ENCODE data around the gene FUT7.

The FUT7 gene

DNA sequence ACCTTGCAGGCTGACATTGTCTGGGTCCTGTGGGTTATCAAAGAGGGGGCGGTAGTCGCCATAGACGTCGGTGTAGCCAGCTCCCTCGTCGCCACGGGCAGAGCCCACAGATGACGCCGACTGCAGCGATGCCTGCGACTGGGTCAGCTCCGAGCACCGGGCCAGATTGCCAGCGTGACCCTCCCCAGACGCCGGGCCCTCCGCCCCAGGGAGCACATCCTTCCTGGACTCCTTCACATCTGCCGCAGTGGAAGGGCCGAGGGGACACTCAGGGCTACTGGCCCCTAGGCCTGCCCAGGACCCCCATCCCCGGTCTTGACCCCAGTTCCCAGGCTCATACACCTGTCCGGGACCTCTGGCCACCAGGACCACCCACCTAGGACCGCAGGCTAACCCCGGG is 17.7 kb downstream of the FUT7 start:
- TF ChIP-seq TCF12 (IDR thresholded peaks at IDR 0.05; ENCODE audit: low read depth) (no peak), FOXM1 (IDR thresholded peaks at IDR 0.05; ENCODE audit: borderline replicate concordance, low read depth) (no peak), NFIC (IDR thresholded peaks at IDR 0.05) (no peak), CREB1 (IDR thresholded peaks at IDR 0.05; ENCODE audit: low read depth) (no peak), CEBPB (IDR thresholded peaks at IDR 0.05) (no peak)

DNA sequence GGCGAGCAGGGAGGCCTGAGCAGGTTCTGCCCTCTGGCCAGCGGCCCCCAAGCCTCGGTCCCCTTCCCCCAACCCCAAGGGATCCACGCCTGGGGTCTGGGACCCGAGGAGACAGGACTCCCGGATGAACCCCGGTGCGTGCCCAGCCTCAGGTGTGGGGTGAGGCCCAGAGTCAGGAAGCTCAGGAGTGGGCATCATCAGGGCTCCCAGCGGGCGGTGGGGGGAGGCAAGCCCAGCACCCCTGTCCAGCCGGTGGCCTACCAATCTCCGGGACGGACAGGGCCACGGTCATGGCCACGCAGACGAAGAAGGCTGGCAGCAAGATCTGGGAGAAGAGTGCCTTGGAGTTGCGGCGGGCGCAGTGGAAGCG is 18.3 kb downstream of the FUT7 start:
- TF ChIP-seq YY1 (IDR thresholded peaks at IDR 0.05; ENCODE audit: low read depth): no peak

DNA sequence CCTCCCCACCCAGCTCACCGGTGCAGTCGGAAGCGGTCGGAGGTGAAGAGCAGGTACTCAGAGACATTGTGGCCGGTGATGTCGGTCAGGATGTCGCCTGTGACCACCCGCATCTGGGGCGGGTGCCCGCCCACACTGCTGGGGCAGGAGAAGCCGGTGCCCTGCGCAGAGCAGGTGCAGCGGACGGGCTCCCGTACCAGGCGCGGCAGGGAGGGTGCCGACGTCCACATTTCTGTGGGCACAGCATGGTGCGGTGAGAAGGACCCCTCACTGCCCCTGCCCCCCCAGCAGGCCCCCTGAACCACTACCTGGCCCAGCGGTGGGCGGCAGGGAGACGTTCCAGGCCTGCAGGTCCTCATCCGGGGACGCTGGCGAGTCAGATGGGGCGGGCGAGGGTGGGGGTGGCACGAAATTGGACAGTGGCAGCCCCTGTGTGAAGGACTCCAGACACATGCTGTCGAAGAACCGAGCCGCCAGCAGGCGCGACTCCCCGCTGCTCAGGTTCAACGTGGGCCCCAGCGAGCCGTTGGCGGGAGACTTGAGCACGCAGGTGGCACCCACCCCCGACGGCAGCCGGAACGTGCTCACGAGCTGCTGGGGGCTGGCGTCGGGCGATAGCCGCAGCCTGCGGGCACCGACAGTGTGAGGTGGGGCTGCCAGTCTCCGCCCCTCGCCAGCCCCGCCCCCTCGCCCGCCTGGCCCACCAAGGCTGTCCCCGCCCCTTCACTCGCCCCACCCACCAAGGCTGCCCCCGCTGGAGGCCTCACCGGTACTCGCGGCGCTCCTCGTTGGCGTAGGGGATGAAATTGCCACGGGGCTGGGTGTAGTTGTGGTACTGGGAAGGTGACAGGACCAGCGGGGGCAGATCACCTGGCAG is 19.0 kb downstream of the FUT7 start:
- no peak for TF ChIP-seq RAD21 (IDR thresholded peaks at IDR 0.05; ENCODE audit: low read depth)
- TF ChIP-seq, protein P1, sequence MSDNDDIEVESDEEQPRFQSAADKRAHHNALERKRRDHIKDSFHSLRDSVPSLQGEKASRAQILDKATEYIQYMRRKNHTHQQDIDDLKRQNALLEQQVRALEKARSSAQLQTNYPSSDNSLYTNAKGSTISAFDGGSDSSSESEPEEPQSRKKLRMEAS (IDR thresholded peaks at IDR 0.05): peak; percentile 39; the same call in 1 of the 2 replicates

DNA sequence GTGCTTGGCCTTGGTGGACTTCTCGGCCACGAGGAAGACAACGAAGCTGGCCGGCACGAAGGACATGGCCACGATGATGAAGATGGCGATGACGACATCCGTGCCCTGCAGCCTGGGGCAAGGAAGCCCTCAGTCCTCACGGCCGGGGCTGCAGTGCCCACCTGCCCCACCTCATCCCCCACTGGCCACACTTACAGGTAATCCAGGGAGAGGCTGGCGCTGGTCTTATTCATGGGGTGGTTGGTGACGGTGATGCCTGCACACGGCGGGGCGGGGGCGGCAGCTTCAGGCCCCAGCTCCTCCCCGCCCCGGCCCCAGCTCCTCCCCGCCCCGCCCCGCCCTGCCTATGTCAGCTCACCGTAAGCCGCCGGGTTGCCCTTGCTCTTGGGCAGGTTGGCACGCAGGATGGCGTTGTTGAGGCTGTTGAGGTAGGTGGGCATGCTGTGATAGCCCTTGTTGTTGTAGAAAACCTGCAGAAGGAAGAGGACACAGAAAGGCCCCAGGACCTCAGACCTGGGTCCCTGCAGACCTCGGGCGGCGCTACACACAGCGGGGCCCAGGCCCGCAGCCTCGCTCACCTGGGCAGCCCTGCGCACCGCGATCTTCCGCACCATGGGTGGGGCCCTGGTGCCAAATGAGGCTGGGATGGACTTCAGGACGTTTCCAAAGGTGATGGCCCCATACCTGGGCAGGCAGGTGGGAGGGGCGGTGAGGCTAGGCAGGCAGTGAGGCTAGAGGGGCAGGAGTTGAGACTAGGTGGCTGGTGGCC is 19.8 kb downstream of the FUT7 start:
- no peak for TF ChIP-seq ZBTB7A (IDR thresholded peaks at IDR 0.05; ENCODE audit: low read depth)
- TF ChIP-seq TCF12 (IDR thresholded peaks at IDR 0.05; ENCODE audit: low read depth): no peak
- TF ChIP-seq CREB1 (IDR thresholded peaks at IDR 0.05; ENCODE audit: low read depth): no peak
- no peak for TF ChIP-seq NFIC (IDR thresholded peaks at IDR 0.05)
- no peak for TF ChIP-seq EGR1 (IDR thresholded peaks at IDR 0.05)
- TF ChIP-seq, protein P1 (IDR thresholded peaks at IDR 0.05): no peak
- TF ChIP-seq TEAD4 (IDR thresholded peaks at IDR 0.05): no peak
- TF ChIP-seq, protein P2, sequence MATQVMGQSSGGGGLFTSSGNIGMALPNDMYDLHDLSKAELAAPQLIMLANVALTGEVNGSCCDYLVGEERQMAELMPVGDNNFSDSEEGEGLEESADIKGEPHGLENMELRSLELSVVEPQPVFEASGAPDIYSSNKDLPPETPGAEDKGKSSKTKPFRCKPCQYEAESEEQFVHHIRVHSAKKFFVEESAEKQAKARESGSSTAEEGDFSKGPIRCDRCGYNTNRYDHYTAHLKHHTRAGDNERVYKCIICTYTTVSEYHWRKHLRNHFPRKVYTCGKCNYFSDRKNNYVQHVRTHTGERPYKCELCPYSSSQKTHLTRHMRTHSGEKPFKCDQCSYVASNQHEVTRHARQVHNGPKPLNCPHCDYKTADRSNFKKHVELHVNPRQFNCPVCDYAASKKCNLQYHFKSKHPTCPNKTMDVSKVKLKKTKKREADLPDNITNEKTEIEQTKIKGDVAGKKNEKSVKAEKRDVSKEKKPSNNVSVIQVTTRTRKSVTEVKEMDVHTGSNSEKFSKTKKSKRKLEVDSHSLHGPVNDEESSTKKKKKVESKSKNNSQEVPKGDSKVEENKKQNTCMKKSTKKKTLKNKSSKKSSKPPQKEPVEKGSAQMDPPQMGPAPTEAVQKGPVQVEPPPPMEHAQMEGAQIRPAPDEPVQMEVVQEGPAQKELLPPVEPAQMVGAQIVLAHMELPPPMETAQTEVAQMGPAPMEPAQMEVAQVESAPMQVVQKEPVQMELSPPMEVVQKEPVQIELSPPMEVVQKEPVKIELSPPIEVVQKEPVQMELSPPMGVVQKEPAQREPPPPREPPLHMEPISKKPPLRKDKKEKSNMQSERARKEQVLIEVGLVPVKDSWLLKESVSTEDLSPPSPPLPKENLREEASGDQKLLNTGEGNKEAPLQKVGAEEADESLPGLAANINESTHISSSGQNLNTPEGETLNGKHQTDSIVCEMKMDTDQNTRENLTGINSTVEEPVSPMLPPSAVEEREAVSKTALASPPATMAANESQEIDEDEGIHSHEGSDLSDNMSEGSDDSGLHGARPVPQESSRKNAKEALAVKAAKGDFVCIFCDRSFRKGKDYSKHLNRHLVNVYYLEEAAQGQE (IDR thresholded peaks at IDR 0.05; ENCODE audit: low read depth): no peak
- TF ChIP-seq EP300 (IDR thresholded peaks at IDR 0.05; ENCODE audit: borderline replicate concordance): no peak
- no peak for TF ChIP-seq YY1 (IDR thresholded peaks at IDR 0.05; ENCODE audit: low read depth)
- TF ChIP-seq RAD21 (IDR thresholded peaks at IDR 0.05; ENCODE audit: low read depth): no peak
- TF ChIP-seq FOXM1 (IDR thresholded peaks at IDR 0.05; ENCODE audit: borderline replicate concordance, low read depth): no peak
- TF ChIP-seq, protein P3, sequence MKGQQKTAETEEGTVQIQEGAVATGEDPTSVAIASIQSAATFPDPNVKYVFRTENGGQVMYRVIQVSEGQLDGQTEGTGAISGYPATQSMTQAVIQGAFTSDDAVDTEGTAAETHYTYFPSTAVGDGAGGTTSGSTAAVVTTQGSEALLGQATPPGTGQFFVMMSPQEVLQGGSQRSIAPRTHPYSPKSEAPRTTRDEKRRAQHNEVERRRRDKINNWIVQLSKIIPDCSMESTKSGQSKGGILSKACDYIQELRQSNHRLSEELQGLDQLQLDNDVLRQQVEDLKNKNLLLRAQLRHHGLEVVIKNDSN (IDR thresholded peaks at IDR 0.05): no peak
- TF ChIP-seq TAF1 (IDR thresholded peaks at IDR 0.05; ENCODE audit: low read depth): no peak
- no peak for TF ChIP-seq CEBPB (IDR thresholded peaks at IDR 0.05)

DNA sequence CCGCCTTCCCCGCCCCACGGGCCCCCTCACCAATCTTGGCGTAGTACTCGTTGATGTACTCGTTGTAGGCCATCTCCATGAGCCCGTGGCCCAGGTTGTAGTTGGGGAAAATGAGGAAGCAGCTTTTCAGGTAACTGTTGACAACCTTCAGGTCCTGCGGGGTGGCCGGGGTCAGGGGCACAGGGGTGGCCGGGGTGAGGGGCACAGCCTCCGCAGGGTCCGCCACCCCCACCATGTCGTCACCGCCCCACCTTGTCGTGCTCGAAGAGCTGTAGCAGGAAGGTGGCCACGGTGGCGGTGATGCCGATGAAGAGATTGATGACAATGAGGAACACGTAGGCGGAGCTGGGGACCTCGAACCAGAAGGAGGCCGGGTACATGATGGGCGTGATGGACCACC is 20.7 kb downstream of the FUT7 start:
- TF ChIP-seq CEBPB (IDR thresholded peaks at IDR 0.05) (no peak), FOXM1 (IDR thresholded peaks at IDR 0.05; ENCODE audit: borderline replicate concordance, low read depth) (no peak), TAF1 (IDR thresholded peaks at IDR 0.05; ENCODE audit: low read depth) (no peak), NFIC (IDR thresholded peaks at IDR 0.05) (no peak), ZBTB7A (IDR thresholded peaks at IDR 0.05; ENCODE audit: low read depth) (no peak), CREB1 (IDR thresholded peaks at IDR 0.05; ENCODE audit: low read depth) (no peak), EGR1 (IDR thresholded peaks at IDR 0.05) (no peak), TCF12 (IDR thresholded peaks at IDR 0.05; ENCODE audit: low read depth) (no peak), TEAD4 (IDR thresholded peaks at IDR 0.05) (no peak)
- TF ChIP-seq, protein P1 (IDR thresholded peaks at IDR 0.05): no peak

DNA sequence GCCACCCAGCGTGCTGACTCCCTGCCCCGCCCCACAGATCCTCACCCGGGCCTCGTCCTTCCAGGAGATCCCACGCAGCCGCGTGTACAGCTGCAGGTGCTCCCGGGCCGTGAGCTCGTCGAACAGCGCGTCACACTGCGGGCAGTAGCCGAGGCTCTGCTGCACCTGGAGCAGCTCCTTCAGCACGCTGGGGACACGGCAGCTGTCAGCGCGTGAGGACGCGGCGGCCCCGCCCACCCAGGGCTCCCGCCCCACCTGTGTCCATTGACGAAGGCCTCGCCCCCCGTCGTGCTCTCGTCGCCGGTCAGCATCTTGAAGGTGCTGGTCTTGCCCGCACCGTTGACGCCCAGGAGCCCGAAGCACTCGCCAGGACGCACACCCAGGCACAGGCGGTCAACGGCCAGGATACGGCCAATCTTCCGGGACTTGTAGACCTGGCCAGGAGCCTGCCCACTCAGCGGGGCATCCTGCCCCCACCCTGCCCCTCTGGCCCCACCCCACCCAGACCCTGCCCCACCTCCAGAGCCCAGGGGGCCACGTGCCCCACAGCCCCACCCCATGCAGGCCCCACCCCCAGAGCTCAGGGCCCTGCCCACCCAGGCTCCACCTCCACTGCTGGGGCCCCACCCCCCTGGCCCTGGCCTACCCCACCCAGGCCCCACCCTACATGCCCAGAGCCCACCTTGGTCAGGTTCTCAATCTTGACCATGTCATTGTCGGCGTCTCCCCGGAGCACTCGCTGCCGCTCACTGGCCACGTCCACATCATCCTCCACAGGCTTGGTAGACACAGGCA is 21.8 kb downstream of the FUT7 start:
- TF ChIP-seq YY1 (IDR thresholded peaks at IDR 0.05; ENCODE audit: low read depth): no peak
- no peak for TF ChIP-seq TAF1 (IDR thresholded peaks at IDR 0.05; ENCODE audit: low read depth)
- no peak for TF ChIP-seq CEBPB (IDR thresholded peaks at IDR 0.05)
- TF ChIP-seq EGR1 (IDR thresholded peaks at IDR 0.05): no peak
- no peak for TF ChIP-seq ZBTB7A (IDR thresholded peaks at IDR 0.05; ENCODE audit: low read depth)
- TF ChIP-seq, protein P3 (IDR thresholded peaks at IDR 0.05): no peak
- TF ChIP-seq, protein P2 (IDR thresholded peaks at IDR 0.05; ENCODE audit: low read depth): no peak
- TF ChIP-seq, protein P1 (IDR thresholded peaks at IDR 0.05): no peak
- no peak for TF ChIP-seq CREB1 (IDR thresholded peaks at IDR 0.05; ENCODE audit: low read depth)
- TF ChIP-seq TCF12 (IDR thresholded peaks at IDR 0.05; ENCODE audit: low read depth): no peak
- no peak for TF ChIP-seq NFIC (IDR thresholded peaks at IDR 0.05)
- no peak for TF ChIP-seq TEAD4 (IDR thresholded peaks at IDR 0.05)
- TF ChIP-seq EP300 (IDR thresholded peaks at IDR 0.05; ENCODE audit: borderline replicate concordance): no peak
- no peak for TF ChIP-seq RAD21 (IDR thresholded peaks at IDR 0.05; ENCODE audit: low read depth)
- TF ChIP-seq FOXM1 (IDR thresholded peaks at IDR 0.05; ENCODE audit: borderline replicate concordance, low read depth): no peak
